ENCODE results near the gene AQP7. TPM values are rescaled to one million over a fixed set of nuclear protein-coding genes. Genes with fewer than 3 reads are reported as not detected.
"Not testable (repeated sequence)": the region's sequence is repeated elsewhere in the genome, so short reads cannot be mapped to it uniquely, and the experiment has no call there.

AQP7 gene
- total RNA-seq, 1 experiment from 2014 or later = not detected

- not testable (repeated sequence) for DNase-seq (ENCODE audit: low read depth)
These were observed 4.6 kb downstream of the AQP7 start for GRCh38 chr9:33397801-33398200.

- DNase-seq (ENCODE audit: low read depth) = not testable (repeated sequence)
These were observed 7.0 kb downstream of the AQP7 start for GRCh38 chr9:33395159-33395879.

DNA sequence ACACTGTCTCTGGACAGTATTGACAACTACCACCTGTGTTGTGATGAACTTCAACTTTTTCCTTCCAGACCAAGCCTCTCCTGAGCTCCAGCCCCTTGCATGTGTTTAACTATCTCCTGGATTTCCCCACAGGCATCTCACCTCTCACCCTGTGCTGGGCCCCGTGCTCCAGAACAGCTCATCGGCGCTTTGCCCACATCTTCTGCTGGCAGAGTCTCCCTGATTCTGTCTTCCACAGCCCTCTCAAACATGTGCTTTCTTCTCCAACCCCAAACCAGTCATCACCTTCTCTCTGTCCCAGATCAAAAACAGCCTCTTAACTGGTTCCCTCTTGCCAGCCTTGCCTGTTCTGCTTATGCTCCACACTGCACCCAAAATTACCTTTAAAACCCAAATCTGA is 8.4 kb downstream of the AQP7 start:
- DNase-seq (ENCODE audit: low read depth) = not testable (repeated sequence)

DNA sequence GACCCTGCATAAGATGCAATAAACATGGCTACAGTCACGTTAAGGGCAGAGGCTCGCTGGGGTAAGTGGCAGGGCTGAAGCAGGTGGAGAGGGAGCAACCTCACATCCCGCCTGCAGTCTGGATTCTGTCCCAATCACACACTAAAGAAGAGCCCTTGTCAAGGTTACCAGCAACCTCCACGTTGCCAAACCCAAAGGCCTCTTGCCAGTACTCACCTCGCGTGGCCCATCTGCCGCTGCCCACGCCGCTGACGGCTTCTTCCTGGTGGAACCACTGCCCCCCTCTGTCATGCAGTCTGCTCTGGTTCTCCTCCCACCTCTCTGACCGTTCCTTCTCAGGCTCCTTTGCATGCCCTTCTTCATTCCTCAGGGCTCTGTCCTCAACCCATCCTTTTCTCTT is 8.8 kb downstream of the AQP7 start:
- no peak for DNase-seq (ENCODE audit: low read depth)

DNA sequence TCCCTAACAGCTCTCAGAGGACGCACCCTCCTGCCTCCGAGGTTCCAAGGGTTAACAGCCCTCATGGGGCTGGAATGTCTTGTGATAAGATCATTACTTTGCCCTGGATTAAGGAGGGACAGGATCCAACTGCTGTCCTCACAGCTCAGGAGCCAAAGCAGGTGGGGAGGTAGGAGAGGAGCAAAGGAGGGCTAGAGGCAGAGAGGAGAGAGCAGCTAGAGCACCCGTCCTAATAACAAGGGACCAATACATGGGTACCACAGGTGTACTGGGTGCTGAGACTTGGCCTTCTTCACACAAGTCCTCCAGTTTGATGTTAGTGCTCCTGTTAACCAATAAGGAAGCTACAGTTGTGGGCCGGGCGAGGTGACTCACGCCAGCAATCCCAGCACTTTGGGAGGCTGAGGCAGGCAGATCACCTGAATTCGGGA is 9.8 kb downstream of the AQP7 start:
- DNase-seq (ENCODE audit: low read depth) = not testable (repeated sequence)

- peak; percentile 98 for DNase-seq (ENCODE audit: low read depth)
These were observed 11.1 kb downstream of the AQP7 start for GRCh38 chr9:33391111-33391771.

- no peak for DNase-seq (ENCODE audit: low read depth)
These were observed 14.0 kb downstream of the AQP7 start for GRCh38 chr9:33388110-33388994.

DNA sequence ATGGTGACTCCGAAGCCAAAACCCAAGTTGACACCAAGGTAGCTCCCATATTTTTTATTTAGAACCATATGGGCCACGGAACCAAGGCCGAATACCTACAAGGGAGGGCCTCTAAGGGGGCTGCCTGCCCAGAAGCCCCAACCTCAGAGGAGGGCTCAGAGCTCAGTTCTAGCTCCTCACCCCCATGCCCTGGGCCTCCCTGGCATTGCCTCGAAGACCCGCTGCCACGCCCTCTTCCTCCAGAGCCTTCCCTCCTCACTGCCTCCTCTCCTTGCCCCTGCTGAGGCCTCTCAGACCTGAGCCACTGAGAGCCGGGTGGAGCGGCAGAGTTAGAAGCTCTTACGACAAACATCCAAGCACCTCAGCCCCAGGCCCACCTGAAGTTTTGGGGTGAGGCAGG is 15.4 kb downstream of the AQP7 start:
- not testable (repeated sequence) for DNase-seq (ENCODE audit: low read depth)

- not testable (repeated sequence) for DNase-seq (ENCODE audit: low read depth)
These were observed 15.7 kb downstream of the AQP7 start for GRCh38 chr9:33386641-33386996.

DNA sequence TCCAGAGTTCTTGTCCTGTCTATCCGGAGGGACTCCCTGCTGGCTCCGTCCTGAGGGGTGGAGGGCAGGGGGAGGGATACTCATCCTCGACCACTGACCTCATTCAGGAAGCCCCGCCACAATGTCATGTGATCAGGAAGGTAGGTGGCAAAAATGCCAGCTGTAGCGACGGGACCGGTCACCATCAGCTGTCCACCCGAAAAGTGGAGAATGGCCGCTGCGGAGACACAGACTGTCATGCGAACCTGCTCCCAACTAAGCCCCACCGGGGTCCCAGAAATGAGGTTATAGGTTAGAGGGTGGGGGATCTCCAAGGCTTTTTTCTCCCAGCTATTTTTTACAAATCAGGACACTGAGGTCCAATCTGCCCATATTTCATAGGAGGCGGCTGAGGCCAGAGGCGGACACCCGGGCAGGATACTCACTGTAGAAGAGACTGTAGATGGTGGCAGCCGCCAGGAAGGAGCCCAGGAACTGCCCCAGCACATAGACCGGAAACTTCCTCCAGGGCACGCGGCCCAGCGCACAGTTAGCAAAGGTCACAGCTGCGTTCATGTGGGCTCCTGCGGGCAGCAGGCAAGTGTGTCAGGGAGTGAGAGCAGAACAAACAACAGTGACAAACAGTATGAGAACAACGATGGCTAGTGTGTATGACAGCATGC is 16.3 kb downstream of the AQP7 start:
- DNase-seq (ENCODE audit: low read depth) = not testable (repeated sequence)

GRCh38 chr9:33385536-33385935 is 16.8 kb downstream of the AQP7 start:
- not testable (repeated sequence) for DNase-seq (ENCODE audit: low read depth)

GRCh38 chr9:33383396-33383795 is 19.0 kb downstream of the AQP7 start:
- not testable (repeated sequence) for DNase-seq (ENCODE audit: low read depth)

DNA sequence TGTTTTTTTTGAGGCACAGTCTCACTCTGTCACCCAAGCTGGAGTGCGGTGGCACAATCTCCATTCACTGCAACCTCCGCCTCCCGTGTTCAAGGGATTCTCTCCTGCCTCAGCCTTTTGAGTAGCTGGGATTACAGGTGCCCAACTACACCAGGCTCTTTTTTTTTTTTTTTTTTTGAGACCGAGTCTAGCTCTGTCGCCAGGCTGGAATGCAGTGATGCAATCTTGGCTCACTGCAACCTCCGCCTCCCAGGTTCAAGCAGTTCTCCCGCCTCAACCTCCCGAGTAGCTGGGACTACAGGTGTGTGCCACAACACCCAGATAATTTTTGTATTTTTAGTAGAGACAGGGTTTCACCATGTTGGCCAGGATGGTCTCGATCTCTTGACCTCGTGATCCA is 20.0 kb downstream of the AQP7 start:
- not testable (repeated sequence) for DNase-seq (ENCODE audit: low read depth)

- no peak for DNase-seq (ENCODE audit: low read depth)
These were observed 21.1 kb downstream of the AQP7 start for GRCh38 chr9:33381231-33381791.

- no peak for DNase-seq (ENCODE audit: low read depth)
These were observed 21.8 kb downstream of the AQP7 start for GRCh38 chr9:33380390-33381094.

GRCh38 chr9:33379666-33380389 is 22.5 kb downstream of the AQP7 start:
- DNase-seq (ENCODE audit: low read depth) = no peak

DNA sequence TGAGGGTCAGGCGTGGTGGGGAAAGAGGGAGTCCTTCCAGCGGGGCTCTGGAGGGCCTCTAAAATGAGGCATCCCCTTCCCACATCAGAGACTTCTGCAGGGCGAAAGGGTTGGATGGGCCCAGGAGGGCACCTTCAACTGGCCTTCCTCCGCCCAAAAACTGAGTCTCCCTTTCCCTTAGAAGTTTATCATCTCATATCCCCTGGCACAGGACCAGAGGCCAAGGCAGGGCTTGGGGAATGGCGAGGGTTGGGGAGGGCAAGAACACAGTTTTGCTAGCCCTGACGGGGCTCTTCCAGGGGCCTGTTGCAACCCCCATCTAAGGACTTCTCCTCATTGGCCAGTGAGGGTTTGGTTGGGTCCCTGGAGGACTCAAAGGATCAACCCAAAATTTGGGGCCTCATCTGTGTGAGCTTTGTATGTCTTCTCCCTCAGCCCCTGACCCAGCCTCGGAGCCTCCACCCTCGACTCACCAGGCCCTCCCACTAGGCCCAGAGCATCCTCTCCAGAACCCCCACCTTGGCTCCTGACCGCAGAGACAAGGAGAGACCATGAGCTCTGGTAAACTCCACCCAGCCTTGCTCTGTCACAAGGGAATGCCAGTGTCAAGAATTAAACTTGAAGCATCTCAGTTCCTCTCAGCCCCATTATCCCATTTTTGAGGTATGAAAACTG is 24.1 kb downstream of the AQP7 start:
- DNase-seq (ENCODE audit: low read depth) = no peak

GRCh38 chr9:33377089-33377715 is 25.2 kb downstream of the AQP7 start:
- DNase-seq (ENCODE audit: low read depth) = no peak

- DNase-seq (ENCODE audit: low read depth) = no peak
These were observed 26.5 kb downstream of the AQP7 start for GRCh38 chr9:33375841-33376321.
